CD8-positive, alpha-beta memory T cell (primary cell): ENCODE results near the gene TLK1. TPM values are rescaled to one million over a fixed set of nuclear protein-coding genes. Genes with fewer than 3 reads are reported as not detected.

Experiments used
- CTCF ChIA-PET: fragments of 350-600 bp; sonication (Branson Sonifier 250); formaldehyde crosslinking; loops from one replicate; lab custom pipeline; 2021; ENCODE audit warnings: antibody characterized with exemption; lab: Charles Lee
- POLR2A ChIA-PET: fragments of 350-600 bp; sonication (Branson Sonifier 250); formaldehyde crosslinking; loops from one replicate; lab custom pipeline; 2021; ENCODE audit warnings: antibody characterized with exemption; lab: Charles Lee
- DNase-seq, 5 donors: peaks; one replicate each; pipeline versions ENCODE4 v3.0.0 to v3.0.0-alpha.2; 2020 to 2022; ENCODE audit warnings: mixed read lengths in 1 of 5
- H3K27ac ChIP-seq: one replicate; pipeline ENCODE4 v1.7.0; 2013; ENCODE audit warnings: low read depth, mild to moderate bottlenecking, low read length, moderate library complexity
- H3K27me3 ChIP-seq: 2 replicates; pipeline ENCODE4 v1.7.0; 2013; ENCODE audit warnings: low read length, mild to moderate bottlenecking; ENCODE audit not compliant: insufficient read depth, poor library complexity, severe bottlenecking
- H3K36me3 ChIP-seq: 2 replicates; pipeline ENCODE4 v1.7.0; 2013; ENCODE audit warnings: mild to moderate bottlenecking, low read length, moderate library complexity; ENCODE audit not compliant: insufficient read depth
- H3K4me1 ChIP-seq: 2 replicates; pipeline ENCODE4 v1.7.0; 2013; ENCODE audit warnings: mild to moderate bottlenecking, low read length, moderate library complexity; ENCODE audit not compliant: insufficient read depth
- H3K4me3 ChIP-seq: 2 replicates; pipeline ENCODE4 v1.7.0; 2013; ENCODE audit warnings: mild to moderate bottlenecking, low read length
- H3K9me3 ChIP-seq: 2 replicates; pipeline ENCODE4 v1.7.0; 2013; ENCODE audit warnings: mild to moderate bottlenecking, low read length
- H3K27ac Mint-ChIP-seq, 8 donors: one replicate each; pipeline ENCODE4 v1.8.0; 2020 to 2021; ENCODE audit warnings: mixed read lengths in 8 of 8, mild to moderate bottlenecking in 6 of 8, inconsistent platforms in 3 of 8, moderate library complexity in 3 of 8
- H3K27me3 Mint-ChIP-seq, 2 donors: one replicate each; pipeline ENCODE4 v1.8.0; 2020 to 2021; ENCODE audit warnings: mixed read lengths in 2 of 2, mild to moderate bottlenecking in 1 of 2, moderate library complexity in 1 of 2
- H3K36me3 Mint-ChIP-seq, 3 donors: one replicate each; pipeline ENCODE4 v1.8.0; 2020 to 2021; ENCODE audit warnings: mixed read lengths in 3 of 3, inconsistent platforms in 1 of 3, mild to moderate bottlenecking in 1 of 3
- H3K4me1 Mint-ChIP-seq, 3 donors: one replicate each; pipeline ENCODE4 v1.8.0; 2020 to 2021; ENCODE audit warnings: mixed read lengths in 3 of 3, inconsistent platforms in 1 of 3, mild to moderate bottlenecking in 1 of 3
- H3K4me3 Mint-ChIP-seq, 7 donors: one replicate each; pipeline ENCODE4 v1.8.0; 2020 to 2021; ENCODE audit warnings: mixed read lengths in 7 of 7, mild to moderate bottlenecking in 6 of 7, moderate library complexity in 4 of 7, inconsistent platforms in 2 of 7
- H3K9me3 Mint-ChIP-seq, 5 donors: one replicate each; pipeline ENCODE4 v1.8.0; 2020 to 2022; ENCODE audit warnings: mixed read lengths in 5 of 5, mild to moderate bottlenecking in 3 of 5, moderate library complexity in 2 of 5, inconsistent platforms in 1 of 5
- polyA plus RNA-seq: library from polyadenylated mRNA; unstranded; fragments of 300-500 nt; fragmentation: Illumina TruSeq; gene quantifications from one replicate; pipeline ENCODE4 v1.2.3, GENCODE V29; 2021
- total RNA-seq, 2 experiments: library from RNA; stranded (reverse); gene quantifications; one replicate each; pipeline ENCODE4 v1.2.3, GENCODE V29; 2021

The TLK1 gene
- total and polyA plus RNA-seq, 3 experiments from 2014 or later, result 37.6 to 79.0 (median 73.2) TPM

DNA sequence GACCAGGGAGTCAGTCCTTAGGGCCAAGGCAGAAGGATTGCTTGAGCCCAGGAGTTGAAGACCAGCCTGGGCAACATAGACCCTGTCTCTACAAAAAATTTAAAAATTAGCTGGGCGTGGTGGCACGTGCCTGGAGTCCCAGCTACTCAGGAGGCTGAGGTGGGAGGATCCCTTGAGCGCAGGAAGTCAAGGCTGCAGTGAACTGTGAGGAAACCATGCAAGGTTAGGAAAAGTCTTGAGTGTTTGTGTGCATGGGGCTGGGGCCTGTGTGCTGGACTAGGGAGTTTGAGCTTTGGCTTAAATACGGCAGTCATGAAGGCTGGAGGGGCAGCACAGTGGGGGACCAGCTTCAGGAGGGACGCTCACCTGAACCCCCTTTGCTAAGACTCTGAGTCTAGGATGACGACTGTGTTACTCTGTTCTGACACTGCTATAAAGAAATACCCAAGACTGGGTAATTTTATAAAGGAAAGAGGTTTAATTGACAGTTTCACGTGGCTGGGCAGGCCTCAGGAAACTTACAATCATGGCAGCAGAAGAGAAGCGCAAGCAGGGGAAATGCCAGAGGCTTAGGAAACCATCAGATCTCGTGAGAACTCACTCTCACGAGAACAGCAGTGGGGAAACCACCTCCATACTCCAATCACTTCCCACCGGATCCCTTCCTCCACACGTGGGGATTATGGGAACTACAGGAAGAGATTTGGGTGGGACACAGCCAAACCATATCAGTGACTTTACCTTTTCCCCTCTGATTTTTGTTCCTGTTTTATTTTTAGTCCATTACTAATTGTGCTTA is 192.3 kb downstream of the TLK1 start:
- POLR2A ChIA-PET, result no interaction called here
- Histone ChIP-seq H3K27ac (no peak overlapping the region), H3K36me3 (peaks cover 31% of the 10 kb centered on the region), H3K4me1 (peaks cover 5% of the 10 kb centered on the region), H3K9me3 (no peaks in the 10 kb centered on the region), H3K27me3 (no peaks in the 10 kb centered on the region), H3K4me3 (no peak overlapping the region)
- Mint-ChIP-seq H3K4me1 (peaks cover 6 to 7% (median 6%) of the 10 kb centered on the region in 3 donors), H3K36me3 (peaks cover 0 to 48% (median 6%) of the 10 kb centered on the region in 3 donors), H3K9me3 (no peaks in the 10 kb centered on the region), H3K4me3 (peak overlapping the region in 1 of 7 donors; percentile 41), H3K27ac (peak overlapping the region in 3 of 8 donors; percentile 46 to 83 (median 68)), H3K27me3 (no peaks in the 10 kb centered on the region)
- no peak for DNase-seq
- CTCF ChIA-PET, result interaction anchor here (1.5 kb wide), 1 partner anchor 191 kb away, joined by 3 read pairs; no protein-coding TSS in a partner anchor

GRCh38 chr2:170967553-170967952 is 193.1 kb downstream of the TLK1 start:
- POLR2A ChIA-PET, result no interaction called here

DNA sequence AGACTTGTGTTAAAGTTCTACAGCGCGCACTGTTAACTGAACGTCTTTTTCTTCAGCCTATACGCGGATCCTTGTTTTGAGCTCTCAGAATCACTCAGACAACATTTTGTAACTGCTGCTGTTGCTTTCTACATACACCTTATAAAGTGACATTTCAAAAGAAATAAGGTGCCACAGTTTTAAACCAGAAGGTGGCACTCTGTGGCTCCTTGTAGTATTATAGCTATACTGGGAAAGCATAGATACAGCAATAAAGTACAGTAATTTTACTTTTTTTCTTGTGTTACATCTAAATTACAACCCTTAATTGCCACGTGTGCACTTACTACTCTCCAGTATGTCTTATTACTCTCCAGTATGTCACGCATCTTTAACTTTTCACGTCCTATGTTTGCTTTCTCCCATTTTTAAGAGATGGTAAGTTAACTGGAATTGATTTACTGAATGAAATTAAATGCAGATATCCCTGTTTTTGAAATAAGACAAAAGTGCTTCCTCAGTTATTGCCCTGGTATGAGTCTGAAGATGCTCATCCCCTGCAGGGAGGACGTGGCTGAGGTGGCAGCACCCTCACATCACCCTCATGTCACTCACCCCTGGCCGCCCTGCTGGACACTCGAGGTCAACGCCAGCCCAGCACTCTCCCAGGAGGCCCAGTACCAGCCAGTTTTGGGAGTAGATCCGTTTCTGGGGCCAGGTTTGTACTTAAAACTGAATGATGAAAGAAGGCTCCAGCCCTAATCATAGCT is 193.9 kb downstream of the TLK1 start:
- DNase-seq, result no peak
- Mint-ChIP-seq H3K27me3 (no peaks in the 10 kb centered on the region), H3K9me3 (no peaks in the 10 kb centered on the region), H3K4me3 (no peak overlapping the region), H3K4me1 (no peaks in the 10 kb centered on the region), H3K36me3 (peaks cover 0 to 62% (median 9%) of the 10 kb centered on the region in 3 donors), H3K27ac (peak overlapping the region in 1 of 8 donors; percentile 17)
- Histone ChIP-seq H3K36me3 (peaks cover 37% of the 10 kb centered on the region), H3K4me3 (no peak overlapping the region), H3K27ac (no peak overlapping the region), H3K27me3 (no peaks in the 10 kb centered on the region), H3K4me1 (no peaks in the 10 kb centered on the region), H3K9me3 (no peaks in the 10 kb centered on the region)
- POLR2A ChIA-PET, result no interaction called here
- CTCF ChIA-PET, result interaction anchor here (1.2 kb wide), 1 partner anchor 450 kb away, joined by 5 read pairs; no protein-coding TSS in a partner anchor

More at GRCh38 chr2:170967553-170967952, 193.1 kb downstream of the TLK1 start:
- Mint-ChIP-seq H3K36me3 (peaks cover 0 to 55% (median 7%) of the 10 kb centered on the region in 3 donors), H3K4me1 (no peaks in the 10 kb centered on the region), H3K27ac (no peak overlapping the region), H3K9me3 (no peaks in the 10 kb centered on the region), H3K27me3 (no peaks in the 10 kb centered on the region), H3K4me3 (no peak overlapping the region)
- no peaks in the 10 kb centered on the region for H3K27me3 ChIP-seq
- H3K36me3 ChIP-seq, result peaks cover 36% of the 10 kb centered on the region
- H3K27ac ChIP-seq, result no peak overlapping the region
- H3K4me3 ChIP-seq, result no peak overlapping the region
- no peak for DNase-seq
- CTCF ChIA-PET, result interaction anchor here (1.2 kb wide), 1 partner anchor 449 kb away, joined by 5 read pairs; no protein-coding TSS in a partner anchor
- H3K9me3 ChIP-seq, result no peaks in the 10 kb centered on the region
- H3K4me1 ChIP-seq, result no peaks in the 10 kb centered on the region

- H3K27ac ChIP-seq, result no peak overlapping the region
- H3K27ac Mint-ChIP-seq, result peak overlapping the region in 1 of 8 donors; percentile 79
- POLR2A ChIA-PET, result no interaction called here
Observed at GRCh38 chr2:170965446-170966225, 195.1 kb downstream of the TLK1 start.

GRCh38 chr2:170963386-170963785 is 197.3 kb downstream of the TLK1 start:
- Mint-ChIP-seq H3K4me3 (no peak overlapping the region), H3K27ac (peak overlapping the region in 1 of 8 donors; percentile 23)
- POLR2A ChIA-PET, result no interaction called here

More at GRCh38 chr2:170965446-170966225, 195.1 kb downstream of the TLK1 start:
- no peaks in the 10 kb centered on the region for H3K4me1 Mint-ChIP-seq
- no peak overlapping the region for H3K4me3 Mint-ChIP-seq
- peaks cover 0 to 73% (median 9%) of the 10 kb centered on the region in 3 donors for H3K36me3 Mint-ChIP-seq
- CTCF ChIA-PET, result no interaction called here
- Histone ChIP-seq H3K4me3 (no peak overlapping the region), H3K4me1 (no peaks in the 10 kb centered on the region), H3K27me3 (no peaks in the 10 kb centered on the region), H3K36me3 (peaks cover 49% of the 10 kb centered on the region), H3K9me3 (no peaks in the 10 kb centered on the region)
- no peaks in the 10 kb centered on the region for H3K9me3 Mint-ChIP-seq
- no peaks in the 10 kb centered on the region for H3K27me3 Mint-ChIP-seq
- no peak for DNase-seq

DNA sequence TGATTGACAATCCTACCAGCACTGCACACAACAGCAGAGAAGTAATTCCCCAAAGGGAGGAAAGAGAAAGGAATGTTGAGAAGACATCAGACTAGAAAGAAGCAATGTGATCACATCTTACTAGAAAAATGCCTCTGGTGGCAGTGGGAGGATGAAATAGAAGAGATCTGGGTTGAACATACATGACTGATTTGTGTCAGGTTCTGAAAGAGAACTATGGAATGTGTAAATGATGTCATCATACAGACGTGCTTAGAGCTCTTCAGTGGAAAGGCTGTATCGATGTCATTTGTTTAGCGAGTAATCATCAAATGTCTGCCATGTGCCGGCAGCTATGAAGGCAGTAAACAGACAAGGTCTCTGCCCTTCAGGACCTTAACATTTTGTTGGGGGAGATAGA is 206.8 kb downstream of the TLK1 start:
- H3K4me3 Mint-ChIP-seq, result peak overlapping the region in 1 of 7 donors; percentile 22
- CTCF ChIA-PET, result interaction anchor here (1.6 kb wide), 1 partner anchor 25 kb away, joined by 6 read pairs; no protein-coding TSS in a partner anchor
- no peaks in the 10 kb centered on the region for H3K4me1 ChIP-seq
- H3K27ac ChIP-seq, result no peak overlapping the region
- no peaks in the 10 kb centered on the region for H3K27me3 Mint-ChIP-seq
- H3K4me3 ChIP-seq, result no peak overlapping the region
- no peaks in the 10 kb centered on the region for H3K9me3 ChIP-seq
- POLR2A ChIA-PET, result no interaction called here
- H3K36me3 Mint-ChIP-seq, result peaks cover 12 to 87% (median 39%) of the 10 kb centered on the region in 3 donors
- peaks cover 0 to 10% (median 1%) of the 10 kb centered on the region in 3 donors for H3K4me1 Mint-ChIP-seq
- H3K27ac Mint-ChIP-seq, result peak overlapping the region in 2 of 8 donors; percentile 2 to 63
- DNase-seq, result no peak
- H3K27me3 ChIP-seq, result no peaks in the 10 kb centered on the region
- peaks cover 66% of the 10 kb centered on the region for H3K36me3 ChIP-seq
- no peaks in the 10 kb centered on the region for H3K9me3 Mint-ChIP-seq

More at GRCh38 chr2:170963386-170963785, 197.3 kb downstream of the TLK1 start:
- Histone ChIP-seq H3K36me3 (peaks cover 55% of the 10 kb centered on the region), H3K9me3 (no peaks in the 10 kb centered on the region), H3K4me3 (no peak overlapping the region), H3K27me3 (no peaks in the 10 kb centered on the region), H3K4me1 (no peaks in the 10 kb centered on the region), H3K27ac (no peak overlapping the region)
- H3K36me3 Mint-ChIP-seq, result peaks cover 0 to 80% (median 17%) of the 10 kb centered on the region in 3 donors
- no peak for DNase-seq
- CTCF ChIA-PET, result interaction anchor here (2.4 kb wide), 1 partner anchor 9 kb away, joined by 9 read pairs; no protein-coding TSS in a partner anchor
- no peaks in the 10 kb centered on the region for H3K27me3 Mint-ChIP-seq
- no peaks in the 10 kb centered on the region for H3K4me1 Mint-ChIP-seq
- H3K9me3 Mint-ChIP-seq, result no peaks in the 10 kb centered on the region

DNA sequence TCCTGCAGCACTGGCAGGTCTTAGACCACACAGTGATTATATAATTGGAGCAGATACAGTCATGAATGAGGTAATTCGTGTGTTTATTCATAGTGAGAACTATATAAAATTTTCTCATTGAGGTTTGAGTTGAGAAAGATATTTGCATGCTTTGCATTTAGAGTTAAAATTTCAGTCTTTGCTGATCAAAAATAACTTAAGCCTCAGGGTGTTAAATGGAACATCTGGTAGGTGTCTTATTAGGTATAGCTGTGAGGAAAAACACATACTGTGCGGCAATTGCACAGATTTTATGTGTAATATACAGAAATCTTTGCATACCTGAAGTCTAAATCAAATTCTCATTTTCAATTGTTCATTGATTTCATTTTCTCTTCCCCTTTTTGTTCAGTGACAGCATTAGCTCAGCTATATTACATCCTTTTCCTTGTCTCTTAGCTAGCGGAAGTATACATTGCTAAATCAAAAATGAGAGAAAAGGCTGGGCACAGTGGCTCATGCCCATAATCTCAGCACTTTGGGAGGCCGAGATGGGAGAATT is 210.4 kb downstream of the TLK1 start:
- Histone ChIP-seq H3K36me3 (peaks cover 51% of the 10 kb centered on the region), H3K27me3 (no peaks in the 10 kb centered on the region), H3K4me3 (no peak overlapping the region), H3K27ac (no peak overlapping the region), H3K9me3 (no peaks in the 10 kb centered on the region), H3K4me1 (peaks cover 5% of the 10 kb centered on the region)
- DNase-seq, result no peak
- ChIA-PET CTCF (interaction anchor here (2.5 kb wide), 1 partner anchor 21 kb away, joined by 8 read pairs; the partner anchor contains the start of gene GORASP2), POLR2A (no interaction called here)
- no peaks in the 10 kb centered on the region for H3K27me3 Mint-ChIP-seq
- no peaks in the 10 kb centered on the region for H3K9me3 Mint-ChIP-seq
- H3K36me3 Mint-ChIP-seq, result peaks cover 12 to 71% (median 32%) of the 10 kb centered on the region in 3 donors
- H3K4me1 Mint-ChIP-seq, result peaks cover 11 to 23% (median 18%) of the 10 kb centered on the region in 3 donors
- no peak overlapping the region for H3K4me3 Mint-ChIP-seq
- H3K27ac Mint-ChIP-seq, result peak overlapping the region in 1 of 8 donors; percentile 17
